Measurements from ENCODE around the gene MAPK13.

MAPK13 gene

GRCh38 chr6:36117658-36118549 is 12.4 kb upstream of the MAPK13 start:
- H3K27ac ChIP-seq (ENCODE audit: low read length), result no peak overlapping the region
- no peaks in the 10 kb centered on the region for H3K9me3 ChIP-seq (replicated peaks; ENCODE audit: insufficient read depth, low read length)
- H3K4me1 ChIP-seq (ENCODE audit: low read length), result peaks cover 48% of the 10 kb centered on the region
- H3K36me3 ChIP-seq (replicated peaks; ENCODE audit: insufficient read depth, low read length), result no peaks in the 10 kb centered on the region
- no peak overlapping the region for H2AFZ ChIP-seq (ENCODE audit: low read length)
- H3K9me2 ChIP-seq (replicated peaks; ENCODE audit: insufficient read depth, low read length), result no peaks in the 10 kb centered on the region
- no peak overlapping the region for H3K9ac ChIP-seq (ENCODE audit: low read length)
- no peak for DNase-seq
- no peak overlapping the region for H3K4me3 ChIP-seq (ENCODE audit: low read length)
- TF ChIP-seq CTCF (IDR thresholded peaks at IDR 0.05; ENCODE audit: low read length) (no peak), EZH2 (optimal IDR thresholded peaks at IDR 0.05; ENCODE audit: low read depth, low read length) (no peak), EZH2phosphoT487 (IDR thresholded peaks at IDR 0.05; ENCODE audit: low read length) (no peak)
- no peaks in the 10 kb centered on the region for H4K20me1 ChIP-seq (ENCODE audit: insufficient read depth, low read length)
- peaks cover 4% of the 10 kb centered on the region for H3F3A ChIP-seq (ENCODE audit: insufficient read depth, low read length)
- H3K4me2 ChIP-seq (ENCODE audit: low read depth, low read length), result no peak overlapping the region
- H3K79me2 ChIP-seq (ENCODE audit: low read length), result no peaks in the 10 kb centered on the region
- H3K27me3 ChIP-seq (replicated peaks; ENCODE audit: insufficient read depth, low read length), result no peaks in the 10 kb centered on the region

GRCh38 chr6:36118550-36119107 is 11.7 kb upstream of the MAPK13 start:
- H3K27ac ChIP-seq (ENCODE audit: low read length), result no peak overlapping the region
- H3K9ac ChIP-seq (ENCODE audit: low read length), result no peak overlapping the region
- H3K4me2 ChIP-seq (ENCODE audit: low read depth, low read length), result no peak overlapping the region
- no peaks in the 10 kb centered on the region for H4K20me1 ChIP-seq (ENCODE audit: insufficient read depth, low read length)
- no peaks in the 10 kb centered on the region for H3K36me3 ChIP-seq (replicated peaks; ENCODE audit: insufficient read depth, low read length)
- no peaks in the 10 kb centered on the region for H3K9me2 ChIP-seq (replicated peaks; ENCODE audit: insufficient read depth, low read length)
- no peak for TF ChIP-seq EZH2phosphoT487 (IDR thresholded peaks at IDR 0.05; ENCODE audit: low read length)
- no peak for TF ChIP-seq EZH2 (optimal IDR thresholded peaks at IDR 0.05; ENCODE audit: low read depth, low read length)
- no peak for TF ChIP-seq CTCF (IDR thresholded peaks at IDR 0.05; ENCODE audit: low read length)
- H3K79me2 ChIP-seq (ENCODE audit: low read length), result no peaks in the 10 kb centered on the region
- H3K9me3 ChIP-seq (replicated peaks; ENCODE audit: insufficient read depth, low read length), result no peaks in the 10 kb centered on the region
- no peaks in the 10 kb centered on the region for H3K27me3 ChIP-seq (replicated peaks; ENCODE audit: insufficient read depth, low read length)
- H3K4me1 ChIP-seq (ENCODE audit: low read length), result peaks cover 45% of the 10 kb centered on the region
- H3F3A ChIP-seq (ENCODE audit: insufficient read depth, low read length), result peaks cover 8% of the 10 kb centered on the region
- no peak for DNase-seq
- no peak overlapping the region for H2AFZ ChIP-seq (ENCODE audit: low read length)
- no peak overlapping the region for H3K4me3 ChIP-seq (ENCODE audit: low read length)

GRCh38 chr6:36119209-36119608 is 11.1 kb upstream of the MAPK13 start:
- no peak for DNase-seq
- no peaks in the 10 kb centered on the region for H3K9me2 ChIP-seq (replicated peaks; ENCODE audit: insufficient read depth, low read length)
- H3K36me3 ChIP-seq (replicated peaks; ENCODE audit: insufficient read depth, low read length), result no peaks in the 10 kb centered on the region
- no peak overlapping the region for H3K27ac ChIP-seq (ENCODE audit: low read length)
- H3K9me3 ChIP-seq (replicated peaks; ENCODE audit: insufficient read depth, low read length), result no peaks in the 10 kb centered on the region
- no peak for TF ChIP-seq EZH2phosphoT487 (IDR thresholded peaks at IDR 0.05; ENCODE audit: low read length)
- TF ChIP-seq EZH2 (optimal IDR thresholded peaks at IDR 0.05; ENCODE audit: low read depth, low read length), result no peak
- TF ChIP-seq CTCF (IDR thresholded peaks at IDR 0.05; ENCODE audit: low read length), result no peak
- H3K4me1 ChIP-seq (ENCODE audit: low read length), result peaks cover 40% of the 10 kb centered on the region
- H3K4me3 ChIP-seq (ENCODE audit: low read length), result no peak overlapping the region
- H3K79me2 ChIP-seq (ENCODE audit: low read length), result no peaks in the 10 kb centered on the region
- no peak overlapping the region for H3K4me2 ChIP-seq (ENCODE audit: low read depth, low read length)
- no peaks in the 10 kb centered on the region for H4K20me1 ChIP-seq (ENCODE audit: insufficient read depth, low read length)
- H2AFZ ChIP-seq (ENCODE audit: low read length), result no peak overlapping the region
- H3K27me3 ChIP-seq (replicated peaks; ENCODE audit: insufficient read depth, low read length), result no peaks in the 10 kb centered on the region
- H3F3A ChIP-seq (ENCODE audit: insufficient read depth, low read length), result peaks cover 8% of the 10 kb centered on the region
- no peak overlapping the region for H3K9ac ChIP-seq (ENCODE audit: low read length)
